Loucy (cell line): ENCODE data around the gene SFXN3.

Source experiments
- EZH2phosphoT487 ChIP-seq: fragments of 200-600 bp; IDR thresholded peaks from 2 replicates; pipeline ENCODE4 v1.6.1; 2018; ENCODE audit warnings: antibody characterized with exemption, mild to moderate bottlenecking, moderate library complexity, borderline replicate concordance
- TF ChIP-seq, protein P1 (sequence below): fragments of 200-600 bp; sonication (generic); conservative IDR thresholded peaks from 2 replicates; pipeline ENCODE4 v1.5.1; 2014; ENCODE audit warnings: mild to moderate bottlenecking, antibody characterized with exemption, low read length

DNA sequence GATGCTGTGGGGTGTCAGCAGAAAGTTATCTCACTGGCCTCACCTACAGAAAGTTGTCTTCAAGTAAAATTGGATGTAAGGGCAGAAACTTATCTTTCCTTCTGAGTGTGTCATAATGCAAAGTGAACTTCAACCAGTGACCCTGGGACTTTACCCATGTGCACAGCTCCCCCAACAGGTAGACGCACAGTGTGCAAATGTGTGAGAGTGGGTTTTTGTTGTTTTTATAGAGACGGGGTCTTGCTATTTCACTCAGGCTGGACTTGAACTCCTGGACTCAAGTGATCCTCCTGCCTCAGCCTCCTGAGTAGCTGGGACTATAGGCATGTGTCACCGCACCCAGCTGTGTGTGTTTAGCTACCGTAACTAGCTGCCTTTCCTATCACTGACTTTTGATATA, 24.4 kb downstream of the SFXN3 start:
- TF ChIP-seq, protein P1, sequence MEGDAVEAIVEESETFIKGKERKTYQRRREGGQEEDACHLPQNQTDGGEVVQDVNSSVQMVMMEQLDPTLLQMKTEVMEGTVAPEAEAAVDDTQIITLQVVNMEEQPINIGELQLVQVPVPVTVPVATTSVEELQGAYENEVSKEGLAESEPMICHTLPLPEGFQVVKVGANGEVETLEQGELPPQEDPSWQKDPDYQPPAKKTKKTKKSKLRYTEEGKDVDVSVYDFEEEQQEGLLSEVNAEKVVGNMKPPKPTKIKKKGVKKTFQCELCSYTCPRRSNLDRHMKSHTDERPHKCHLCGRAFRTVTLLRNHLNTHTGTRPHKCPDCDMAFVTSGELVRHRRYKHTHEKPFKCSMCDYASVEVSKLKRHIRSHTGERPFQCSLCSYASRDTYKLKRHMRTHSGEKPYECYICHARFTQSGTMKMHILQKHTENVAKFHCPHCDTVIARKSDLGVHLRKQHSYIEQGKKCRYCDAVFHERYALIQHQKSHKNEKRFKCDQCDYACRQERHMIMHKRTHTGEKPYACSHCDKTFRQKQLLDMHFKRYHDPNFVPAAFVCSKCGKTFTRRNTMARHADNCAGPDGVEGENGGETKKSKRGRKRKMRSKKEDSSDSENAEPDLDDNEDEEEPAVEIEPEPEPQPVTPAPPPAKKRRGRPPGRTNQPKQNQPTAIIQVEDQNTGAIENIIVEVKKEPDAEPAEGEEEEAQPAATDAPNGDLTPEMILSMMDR = peak; percentile 76
- no peak for TF ChIP-seq EZH2phosphoT487
